GM23338 (cell line): ENCODE data around the gene KATNIP. TPM values are rescaled to one million over a fixed set of nuclear protein-coding genes. Genes with fewer than 3 reads are reported as not detected.

Source experiments
- ATAC-seq: fragments of 200-7000 bp; cut with Tn5 transposase; 3 replicates; pipeline ENCODE4 v1.9.1; 2020
- DNase-seq: peaks from one replicate; pipeline ENCODE4 v3.0.0-alpha.2; 2015; ENCODE audit warnings: low spot score
- H2AFZ ChIP-seq: fragments of 200-600 bp; sonication (generic); 2 replicates; pipeline ENCODE4 v1.8.0; 2016; ENCODE audit warnings: antibody characterized with exemption, mild to moderate bottlenecking, moderate library complexity
- H3F3A ChIP-seq: fragments of 200-600 bp; sonication (generic); replicated peaks from 2 replicates; pipeline ENCODE4 v1.8.0; 2017; ENCODE audit warnings: antibody characterized with exemption, mixed run types, low read depth
- H3K27ac ChIP-seq: fragments of 200-600 bp; sonication (generic); 2 replicates; pipeline ENCODE4 v1.6.1; 2016; ENCODE audit warnings: low read depth
- H3K27me3 ChIP-seq: fragments of 200-600 bp; sonication (generic); 2 replicates; pipeline ENCODE4 v1.8.0; 2016; ENCODE audit warnings: mild to moderate bottlenecking, mixed run types, moderate library complexity; ENCODE audit not compliant: insufficient read depth
- H3K36me3 ChIP-seq: fragments of 200-600 bp; sonication (generic); 2 replicates; pipeline ENCODE4 v1.8.0; 2016; ENCODE audit warnings: mild to moderate bottlenecking; ENCODE audit not compliant: insufficient read depth
- H3K4me1 ChIP-seq: fragments of 200-600 bp; sonication (generic); 2 replicates; pipeline ENCODE4 v1.8.0; 2016; ENCODE audit warnings: mild to moderate bottlenecking, moderate library complexity; ENCODE audit not compliant: insufficient read depth
- H3K4me2 ChIP-seq: fragments of 200-600 bp; sonication (generic); 2 replicates; pipeline ENCODE4 v1.7.1; 2017; ENCODE audit warnings: mixed run types
- H3K4me3 ChIP-seq: fragments of 200-600 bp; sonication (generic); 2 replicates; pipeline ENCODE4 v1.6.1; 2016; ENCODE audit warnings: mixed run types
- H3K79me2 ChIP-seq: fragments of 200-600 bp; sonication (generic); replicated peaks from 2 replicates; pipeline ENCODE4 v1.8.0; 2017; ENCODE audit warnings: mild to moderate bottlenecking; ENCODE audit not compliant: insufficient read depth
- H3K9me2 ChIP-seq: fragments of 200-600 bp; sonication (generic); 2 replicates; pipeline ENCODE4 v1.8.0; 2017; ENCODE audit not compliant: insufficient read depth
- H4K20me1 ChIP-seq: fragments of 200-600 bp; sonication (generic); replicated peaks from 2 replicates; pipeline ENCODE4 v1.8.0; 2017; ENCODE audit warnings: mild to moderate bottlenecking; ENCODE audit not compliant: insufficient read depth
- H3K27ac Mint-ChIP-seq: 2 replicates; pipeline ENCODE4 v1.8.0; 2020; ENCODE audit warnings: inconsistent platforms, mild to moderate bottlenecking, moderate library complexity, mixed read lengths
- H3K27me3 Mint-ChIP-seq: 3 replicates; pipeline ENCODE4 v1.8.0; 2022; ENCODE audit warnings: low read depth, mild to moderate bottlenecking, moderate library complexity, mixed read lengths, inconsistent platforms; ENCODE audit not compliant: insufficient read depth, poor library complexity
- H3K36me3 Mint-ChIP-seq: 3 replicates; pipeline ENCODE4 v1.8.0; 2021; ENCODE audit warnings: low read depth, mild to moderate bottlenecking, inconsistent platforms, moderate library complexity, mixed read lengths
- H3K4me1 Mint-ChIP-seq: 3 replicates; pipeline ENCODE4 v1.8.0; 2020; ENCODE audit warnings: mild to moderate bottlenecking, inconsistent platforms, mixed read lengths
- H3K4me3 Mint-ChIP-seq: 3 replicates; pipeline ENCODE4 v1.8.0; 2021; ENCODE audit warnings: moderate library complexity, mild to moderate bottlenecking, inconsistent platforms, mixed read lengths
- H3K9me3 Mint-ChIP-seq: 3 replicates; pipeline ENCODE4 v1.8.0; 2020; ENCODE audit warnings: moderate library complexity, mild to moderate bottlenecking, inconsistent platforms, mixed read lengths
- ETS1 ChIP-seq: IDR thresholded peaks from 2 replicates; pipeline ENCODE4 v1.6.1; 2016; ENCODE audit warnings: antibody characterized with exemption
- EZH2phosphoT487 ChIP-seq: fragments of 200-600 bp; sonication (generic); IDR thresholded peaks from one replicate; pipeline ENCODE4 v1.8.1; 2018; ENCODE audit warnings: antibody characterized with exemption; ENCODE audit not compliant: unreplicated experiment
- JUNB ChIP-seq: IDR thresholded peaks from one replicate; pipeline ENCODE4 v1.6.1; 2016; ENCODE audit warnings: antibody characterized with exemption; ENCODE audit not compliant: unreplicated experiment
- NANOG ChIP-seq: IDR thresholded peaks from 2 replicates; pipeline ENCODE4 v1.6.1; 2016; ENCODE audit warnings: antibody characterized with exemption, borderline replicate concordance
- POLR2AphosphoS5 ChIP-seq: IDR thresholded peaks from 2 replicates; pipeline ENCODE4 v1.6.1; 2016; ENCODE audit warnings: antibody characterized with exemption, low read depth
- ZNF114 ChIP-seq: fragments of 250-450 bp; sonication (Bioruptor Pico); IDR thresholded peaks from 2 replicates; pipeline ENCODE4 v1.5.0; 2020; ENCODE audit warnings: mild to moderate bottlenecking, moderate library complexity
- ZNF331 ChIP-seq: fragments of 250-450 bp; sonication (Bioruptor Pico); IDR thresholded peaks from 2 replicates; pipeline ENCODE4 v1.5.0; 2020; ENCODE audit warnings: low read depth, mild to moderate bottlenecking, moderate library complexity
- polyA plus RNA-seq: library from polyadenylated mRNA; unstranded; fragments of >200 nt; fragmentation: Nextera tagmentation; extraction: Ambion mirVana; gene quantifications from 2 replicates; pipeline ENCODE4 v1.2.1, GENCODE V29; 2016
- total RNA-seq: library from RNA; depleted of rRNA; stranded (reverse); fragments of >200 nt; shearing (Covaris generic); gene quantifications from 2 replicates; pipeline ENCODE4 v1.2.3, GENCODE V29; 2014
- TF ChIP-seq, protein P1 (sequence below): IDR thresholded peaks from one replicate; pipeline ENCODE4 v1.6.1; 2018; ENCODE audit warnings: antibody characterized with exemption; ENCODE audit not compliant: unreplicated experiment
- TF ChIP-seq, protein P2 (sequence below), 2 experiments: fragments of 200-600 bp in 1 of 2; sonication (generic) in 1 of 2; conservative IDR thresholded peaks; 2 replicates each; pipeline versions ENCODE4 v1.5.1 to v1.6.1; 2016 to 2017; ENCODE audit warnings: antibody characterized with exemption in 2 of 2, low read depth in 2 of 2, mild to moderate bottlenecking in 2 of 2, moderate library complexity in 1 of 2

KATNIP gene
- total and polyA plus RNA-seq, 2 experiments from 2014 or later = 7.0 to 11.8 TPM

DNA sequence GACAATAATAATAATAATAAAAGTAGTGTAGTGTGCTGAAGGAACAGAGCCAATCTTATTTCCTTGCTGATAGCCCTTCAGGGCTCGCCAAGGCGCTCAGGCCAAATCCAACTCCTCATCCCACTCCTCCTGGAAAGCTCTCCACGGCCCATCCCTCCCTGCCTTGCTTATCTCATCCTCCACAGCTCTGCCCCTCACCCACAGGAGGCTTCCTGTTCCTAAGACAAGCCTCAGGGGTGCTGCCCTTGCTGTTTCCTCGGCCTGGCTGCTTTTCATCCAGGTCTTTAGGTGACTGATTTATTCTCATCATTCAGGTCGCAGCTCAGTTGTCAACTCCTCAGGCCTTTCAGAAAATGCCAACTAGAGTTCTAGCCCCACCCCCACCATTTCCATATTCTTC lies 11.4 kb upstream of the KATNIP start:
- no peak for ATAC-seq
- H3K36me3 Mint-ChIP-seq = peaks cover 90% of the 10 kb centered on the region
- H3K27ac Mint-ChIP-seq = peak overlapping the region; percentile 81; the same call in 1 of the 2 replicates

GRCh38 chr16:27539120-27539519 lies 10.8 kb upstream of the KATNIP start:
- no peak for ATAC-seq
- no peak overlapping the region for H3K4me2 ChIP-seq
- Mint-ChIP-seq H3K4me1 (no peaks in the 10 kb centered on the region; the same call in 2 of the 3 replicates), H3K27ac (no peak overlapping the region), H3K4me3 (no peak overlapping the region), H3K27me3 (no peaks in the 10 kb centered on the region), H3K36me3 (peaks cover 90% of the 10 kb centered on the region), H3K9me3 (no peaks in the 10 kb centered on the region)
- no peaks in the 10 kb centered on the region for H3K9me2 ChIP-seq
- no peaks in the 10 kb centered on the region for H3F3A ChIP-seq
- no peak overlapping the region for H3K4me3 ChIP-seq
- H3K79me2 ChIP-seq = no peaks in the 10 kb centered on the region; the same call in 1 of the 2 replicates
- DNase-seq = no peak
- no peaks in the 10 kb centered on the region for H3K27me3 ChIP-seq
- H3K4me1 ChIP-seq = no peaks in the 10 kb centered on the region
- peaks cover 68% of the 10 kb centered on the region for H3K36me3 ChIP-seq
- peaks cover 25% of the 10 kb centered on the region for H4K20me1 ChIP-seq
- H3K27ac ChIP-seq = no peak overlapping the region
- H2AFZ ChIP-seq = no peak overlapping the region
- TF ChIP-seq, protein P1, sequence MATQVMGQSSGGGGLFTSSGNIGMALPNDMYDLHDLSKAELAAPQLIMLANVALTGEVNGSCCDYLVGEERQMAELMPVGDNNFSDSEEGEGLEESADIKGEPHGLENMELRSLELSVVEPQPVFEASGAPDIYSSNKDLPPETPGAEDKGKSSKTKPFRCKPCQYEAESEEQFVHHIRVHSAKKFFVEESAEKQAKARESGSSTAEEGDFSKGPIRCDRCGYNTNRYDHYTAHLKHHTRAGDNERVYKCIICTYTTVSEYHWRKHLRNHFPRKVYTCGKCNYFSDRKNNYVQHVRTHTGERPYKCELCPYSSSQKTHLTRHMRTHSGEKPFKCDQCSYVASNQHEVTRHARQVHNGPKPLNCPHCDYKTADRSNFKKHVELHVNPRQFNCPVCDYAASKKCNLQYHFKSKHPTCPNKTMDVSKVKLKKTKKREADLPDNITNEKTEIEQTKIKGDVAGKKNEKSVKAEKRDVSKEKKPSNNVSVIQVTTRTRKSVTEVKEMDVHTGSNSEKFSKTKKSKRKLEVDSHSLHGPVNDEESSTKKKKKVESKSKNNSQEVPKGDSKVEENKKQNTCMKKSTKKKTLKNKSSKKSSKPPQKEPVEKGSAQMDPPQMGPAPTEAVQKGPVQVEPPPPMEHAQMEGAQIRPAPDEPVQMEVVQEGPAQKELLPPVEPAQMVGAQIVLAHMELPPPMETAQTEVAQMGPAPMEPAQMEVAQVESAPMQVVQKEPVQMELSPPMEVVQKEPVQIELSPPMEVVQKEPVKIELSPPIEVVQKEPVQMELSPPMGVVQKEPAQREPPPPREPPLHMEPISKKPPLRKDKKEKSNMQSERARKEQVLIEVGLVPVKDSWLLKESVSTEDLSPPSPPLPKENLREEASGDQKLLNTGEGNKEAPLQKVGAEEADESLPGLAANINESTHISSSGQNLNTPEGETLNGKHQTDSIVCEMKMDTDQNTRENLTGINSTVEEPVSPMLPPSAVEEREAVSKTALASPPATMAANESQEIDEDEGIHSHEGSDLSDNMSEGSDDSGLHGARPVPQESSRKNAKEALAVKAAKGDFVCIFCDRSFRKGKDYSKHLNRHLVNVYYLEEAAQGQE = no peak
- TF ChIP-seq JUNB (no peak), ZNF331 (CRISPR knock-in tag) (no peak), POLR2AphosphoS5 (no peak), EZH2phosphoT487 (no peak), ETS1 (no peak), ZNF114 (CRISPR knock-in tag) (no peak)
- TF ChIP-seq, protein P2, sequence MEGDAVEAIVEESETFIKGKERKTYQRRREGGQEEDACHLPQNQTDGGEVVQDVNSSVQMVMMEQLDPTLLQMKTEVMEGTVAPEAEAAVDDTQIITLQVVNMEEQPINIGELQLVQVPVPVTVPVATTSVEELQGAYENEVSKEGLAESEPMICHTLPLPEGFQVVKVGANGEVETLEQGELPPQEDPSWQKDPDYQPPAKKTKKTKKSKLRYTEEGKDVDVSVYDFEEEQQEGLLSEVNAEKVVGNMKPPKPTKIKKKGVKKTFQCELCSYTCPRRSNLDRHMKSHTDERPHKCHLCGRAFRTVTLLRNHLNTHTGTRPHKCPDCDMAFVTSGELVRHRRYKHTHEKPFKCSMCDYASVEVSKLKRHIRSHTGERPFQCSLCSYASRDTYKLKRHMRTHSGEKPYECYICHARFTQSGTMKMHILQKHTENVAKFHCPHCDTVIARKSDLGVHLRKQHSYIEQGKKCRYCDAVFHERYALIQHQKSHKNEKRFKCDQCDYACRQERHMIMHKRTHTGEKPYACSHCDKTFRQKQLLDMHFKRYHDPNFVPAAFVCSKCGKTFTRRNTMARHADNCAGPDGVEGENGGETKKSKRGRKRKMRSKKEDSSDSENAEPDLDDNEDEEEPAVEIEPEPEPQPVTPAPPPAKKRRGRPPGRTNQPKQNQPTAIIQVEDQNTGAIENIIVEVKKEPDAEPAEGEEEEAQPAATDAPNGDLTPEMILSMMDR (conservative IDR thresholded peaks at IDR 0.05; ENCODE audit: low read depth in 2 of 2) = no peak

More for the DNA sequence above, 11.4 kb upstream of the KATNIP start:
- Histone ChIP-seq H2AFZ (no peak overlapping the region), H3K4me1 (no peaks in the 10 kb centered on the region), H3K9me2 (no peaks in the 10 kb centered on the region), H3K4me3 (no peak overlapping the region), H3K27ac (no peak overlapping the region), H4K20me1 (peaks cover 27% of the 10 kb centered on the region), H3K36me3 (peaks cover 65% of the 10 kb centered on the region), H3K27me3 (no peaks in the 10 kb centered on the region), H3K79me2 (no peaks in the 10 kb centered on the region; the same call in 1 of the 2 replicates), H3F3A (no peaks in the 10 kb centered on the region), H3K4me2 (no peak overlapping the region)
- Mint-ChIP-seq H3K4me3 (no peak overlapping the region), H3K4me1 (no peaks in the 10 kb centered on the region; the same call in 2 of the 3 replicates), H3K27me3 (no peaks in the 10 kb centered on the region), H3K9me3 (no peaks in the 10 kb centered on the region)
- DNase-seq = no peak
- TF ChIP-seq, protein P1 = no peak
- TF ChIP-seq NANOG (no peak), ZNF114 (CRISPR knock-in tag) (no peak)
